Activated CD4-positive, alpha-beta T cell treated with anti-CD3 and anti-CD28 coated beads, Interleukin-2, Interleukin-4, amounts not matched to agents 100 ng/mL and 50 ng/mL, durations not matched to agents 16 hours and 8 hours (primary cell): ENCODE measurements around the gene C1QTNF3.
"Not testable (repeated sequence)": the region's sequence is repeated elsewhere in the genome, so short reads cannot be mapped to it uniquely, and the experiment has no call there.

Experiments used
- DNase-seq: peaks from one replicate; pipeline ENCODE4 v3.0.0-alpha.2; 2020; ENCODE audit warnings: low spot score

The C1QTNF3 gene

GRCh38 chr5:34043099-34043876, at the start of gene C1QTNF3:
Gene C1QTNF3 (minus strand): TSS chr5:34043213. CDS start chr5:34043125, 88 bp downstream.
- DNase-seq: no peak

GRCh38 chr5:34091039-34091438, 48.0 kb upstream of the C1QTNF3 start:
- not testable (repeated sequence) for DNase-seq

- not testable (repeated sequence) for DNase-seq
Measured at GRCh38 chr5:34089802-34090201, 46.8 kb upstream of the C1QTNF3 start.

GRCh38 chr5:34087728-34088127, 44.7 kb upstream of the C1QTNF3 start:
- not testable (repeated sequence) for DNase-seq

GRCh38 chr5:34083898-34084297, 40.9 kb upstream of the C1QTNF3 start:
- DNase-seq: not testable (repeated sequence)

GRCh38 chr5:34079505-34079904, 36.5 kb upstream of the C1QTNF3 start:
- DNase-seq: not testable (repeated sequence)

- not testable (repeated sequence) for DNase-seq
Measured at GRCh38 chr5:34077636-34078035, 34.6 kb upstream of the C1QTNF3 start.

GRCh38 chr5:34076719-34077364, 33.8 kb upstream of the C1QTNF3 start:
- not testable (repeated sequence) for DNase-seq

- not testable (repeated sequence) for DNase-seq
Measured at GRCh38 chr5:34074472-34074871, 31.5 kb upstream of the C1QTNF3 start.

- DNase-seq: not testable (repeated sequence)
Measured at GRCh38 chr5:34074071-34074470, 31.1 kb upstream of the C1QTNF3 start.

- not testable (repeated sequence) for DNase-seq
Measured at GRCh38 chr5:34070626-34071025, 27.6 kb upstream of the C1QTNF3 start.

GRCh38 chr5:34064656-34065055, 21.6 kb upstream of the C1QTNF3 start:
- DNase-seq: no peak

- DNase-seq: no peak
Measured at GRCh38 chr5:34062419-34062818, 19.4 kb upstream of the C1QTNF3 start.

GRCh38 chr5:34061993-34062392, 19.0 kb upstream of the C1QTNF3 start:
- DNase-seq: no peak

- DNase-seq: no peak
Measured at GRCh38 chr5:34059977-34060376, 17.0 kb upstream of the C1QTNF3 start.

- DNase-seq: no peak
Measured at GRCh38 chr5:34058532-34058931, 15.5 kb upstream of the C1QTNF3 start.

GRCh38 chr5:34057569-34057968, 14.6 kb upstream of the C1QTNF3 start:
- no peak for DNase-seq

- no peak for DNase-seq
Measured at GRCh38 chr5:34057118-34057517, 14.1 kb upstream of the C1QTNF3 start.

- no peak for DNase-seq
Measured at GRCh38 chr5:34055667-34056066, 12.7 kb upstream of the C1QTNF3 start.

GRCh38 chr5:34054400-34054729, 11.4 kb upstream of the C1QTNF3 start:
- no peak for DNase-seq

GRCh38 chr5:34053571-34054399, 10.8 kb upstream of the C1QTNF3 start:
- DNase-seq: no peak

GRCh38 chr5:34053133-34053532, 10.1 kb upstream of the C1QTNF3 start:
- DNase-seq: no peak
